ENCODE measurements around the gene HLA-DMA.

HLA-DMA gene

GRCh38 chr6:32952817-32953739 is at the start of gene HLA-DMA:
Gene HLA-DMA, minus strand, starts transcription at chr6:32953097. Its CDS starts 61 bp downstream, at chr6:32953036.
- peak; percentile 64 to 84 (median 80) for DNase-seq

DNA sequence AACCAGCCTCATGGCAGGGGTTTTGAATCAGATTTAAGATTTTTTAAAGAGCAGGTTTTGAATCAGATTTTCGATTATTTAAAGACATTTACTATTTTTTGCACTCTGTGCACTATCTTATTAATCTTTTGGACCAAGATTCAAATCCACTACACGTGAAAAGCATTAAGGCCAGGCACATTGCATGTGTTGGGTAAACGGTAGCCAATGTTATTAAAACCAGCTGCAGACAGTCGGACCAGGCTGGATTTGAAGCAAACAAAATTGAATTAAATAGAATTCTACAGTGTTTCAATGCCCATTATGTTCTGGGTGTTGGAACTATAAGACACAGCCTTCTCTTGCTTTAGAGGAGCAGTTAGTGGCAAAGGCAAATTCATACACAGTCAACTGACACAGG is 48.8 kb upstream of the HLA-DMA start:
- no peak for DNase-seq

DNA sequence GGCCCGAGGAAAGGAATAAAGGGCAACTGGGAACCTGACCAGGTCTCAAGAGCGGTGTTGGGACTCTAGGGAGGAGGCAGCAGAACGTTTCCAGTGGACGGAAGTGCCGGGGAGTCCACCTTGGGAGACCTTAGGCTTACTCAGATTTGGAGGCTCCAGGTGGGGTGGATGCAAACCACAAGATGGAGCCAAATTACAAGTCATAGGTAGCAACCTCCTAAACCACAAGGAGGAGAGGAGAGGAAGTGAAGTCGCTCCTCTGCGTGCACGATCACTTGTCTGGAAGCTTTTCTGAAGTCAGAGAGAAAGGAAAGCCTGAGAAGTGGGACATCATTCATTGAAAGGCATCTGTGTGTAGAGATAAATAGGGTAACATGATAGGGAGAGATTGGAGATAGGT is 47.2 kb upstream of the HLA-DMA start:
- DNase-seq = peak in 4 of 6 experiments; percentile 13 to 35 (median 30)

GRCh38 chr6:32995448-32995847 is 42.6 kb upstream of the HLA-DMA start:
- DNase-seq = no peak

DNA sequence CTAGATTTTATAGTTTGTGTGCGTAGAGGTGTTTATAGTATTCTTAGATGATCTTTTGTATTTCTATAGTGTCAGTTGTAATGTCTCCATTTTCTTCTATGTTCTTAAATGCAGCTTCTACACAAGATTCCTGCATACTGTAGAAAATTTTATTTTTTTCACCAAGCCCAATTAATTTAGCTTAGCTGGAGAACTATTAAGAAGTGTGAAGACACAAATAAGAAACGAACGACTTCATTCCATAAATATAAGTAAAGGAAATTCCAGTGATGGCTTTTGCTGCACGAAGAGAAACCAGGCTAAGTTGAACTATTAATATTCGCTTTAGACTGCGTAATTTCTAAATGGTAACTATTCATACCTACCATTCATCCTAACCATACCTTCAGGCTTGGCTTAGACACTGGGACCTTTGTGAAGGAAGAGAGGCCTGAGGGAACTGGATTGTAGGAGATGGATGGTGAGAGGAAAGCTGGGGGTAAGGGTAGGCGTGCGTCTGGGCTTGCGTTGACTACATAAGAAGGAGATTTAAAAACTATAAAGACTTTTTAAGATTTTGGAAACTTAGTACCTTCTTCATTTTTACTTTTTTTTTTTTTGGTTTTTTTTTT is 40.6 kb upstream of the HLA-DMA start:
- DNase-seq = no peak

- no peak for DNase-seq
Measured at GRCh38 chr6:32991972-32992371, 39.1 kb upstream of the HLA-DMA start.

DNA sequence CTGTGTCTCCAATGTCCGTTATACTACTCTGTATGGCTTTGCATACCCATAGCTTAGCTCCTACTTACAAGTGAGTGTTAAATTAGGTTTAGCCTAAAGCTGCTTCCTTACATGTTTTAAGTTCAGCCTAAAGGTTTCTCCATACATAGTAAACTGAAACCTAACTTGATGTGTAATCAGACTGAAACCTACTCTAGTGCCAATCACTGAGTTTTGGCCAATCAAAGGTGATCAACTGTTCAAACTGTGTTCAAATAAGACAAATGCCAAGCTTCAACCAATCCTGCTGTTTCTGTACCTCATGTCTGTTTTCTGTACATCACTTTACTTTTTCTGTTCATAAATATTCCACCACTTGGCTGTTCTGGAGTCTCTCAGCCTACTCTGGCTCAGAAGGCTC is 36.5 kb upstream of the HLA-DMA start:
- DNase-seq = no peak

- DNase-seq = peak; percentile 70 to 88 (median 82)
Measured at GRCh38 chr6:32984622-32985389, 31.9 kb upstream of the HLA-DMA start.

- DNase-seq = no peak
Measured at GRCh38 chr6:32983964-32984621, 31.2 kb upstream of the HLA-DMA start.

GRCh38 chr6:32983493-32983848 is 30.6 kb upstream of the HLA-DMA start:
- no peak for DNase-seq

DNA sequence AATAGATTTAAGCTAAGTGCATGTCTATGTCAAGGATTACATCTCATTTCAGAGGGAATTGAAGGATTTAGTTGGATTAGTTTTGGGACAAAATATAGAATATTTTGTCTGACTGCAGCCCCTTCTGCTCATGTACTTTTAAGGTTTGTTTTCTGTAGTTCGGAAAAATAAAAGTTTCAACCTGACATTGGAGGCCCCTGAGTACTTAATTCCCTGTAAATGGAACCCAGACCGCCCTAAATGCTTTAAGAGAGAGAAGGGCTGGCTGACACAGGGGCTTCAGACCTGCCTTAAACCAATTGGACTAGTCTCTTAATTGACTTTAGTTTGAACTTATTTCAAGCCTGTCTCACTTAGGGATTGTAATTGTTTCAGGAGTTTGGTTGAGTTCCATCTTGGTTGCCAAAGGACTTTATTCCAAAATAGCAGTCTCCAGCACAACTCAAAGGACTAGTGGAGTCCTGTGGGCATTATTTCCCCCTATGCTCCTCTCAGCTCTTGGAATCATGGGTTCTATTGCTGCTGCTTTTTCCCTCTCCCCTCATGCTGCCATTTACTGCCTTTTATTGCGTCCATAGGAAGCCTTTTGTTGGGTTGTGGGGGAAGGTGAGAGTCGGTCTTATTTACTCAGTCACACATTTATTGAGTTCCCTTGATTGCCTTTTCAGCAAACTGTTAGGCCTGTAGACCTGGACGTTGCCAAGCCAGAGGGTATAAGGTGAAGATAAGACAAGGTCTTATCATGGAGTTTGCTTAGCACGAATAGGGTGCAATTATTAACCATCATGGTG is 30.0 kb upstream of the HLA-DMA start:
- DNase-seq = no peak

DNA sequence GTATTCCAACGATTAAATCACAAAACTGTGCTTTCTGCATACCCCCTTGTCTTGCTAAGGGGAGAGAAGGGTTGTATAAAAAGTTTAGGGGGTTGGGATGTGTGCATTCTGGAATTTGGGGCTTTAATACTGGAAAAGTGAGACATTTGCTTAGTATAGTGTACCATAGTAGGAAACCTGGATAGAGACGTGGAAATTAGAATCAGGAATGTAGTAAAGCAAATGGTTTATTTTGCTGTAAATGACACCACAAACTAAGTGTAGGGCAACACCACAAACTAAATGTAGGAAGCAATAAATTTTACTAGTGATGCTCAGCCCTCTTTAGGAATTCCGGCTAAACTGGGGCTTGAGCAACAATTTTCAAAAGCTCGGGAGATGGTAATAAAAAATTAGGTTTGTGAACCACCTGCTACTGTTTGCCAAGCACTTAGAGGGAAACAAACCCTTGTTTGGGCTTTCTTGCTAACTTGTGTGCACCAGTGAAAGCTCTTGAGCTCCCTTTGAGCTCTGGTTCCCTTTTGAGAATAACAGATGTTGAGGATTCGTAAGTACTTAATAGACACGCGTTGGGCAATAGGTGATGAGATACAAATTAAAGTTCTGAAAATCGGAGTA is 29.3 kb upstream of the HLA-DMA start:
- no peak for DNase-seq

GRCh38 chr6:32980488-32981038 is 27.7 kb upstream of the HLA-DMA start:
- DNase-seq = no peak

GRCh38 chr6:32979720-32980487 is 27.0 kb upstream of the HLA-DMA start:
- no peak for DNase-seq

- no peak for DNase-seq
Measured at GRCh38 chr6:32977953-32978324, 25.0 kb upstream of the HLA-DMA start.

- DNase-seq = no peak
Measured at GRCh38 chr6:32977272-32977952, 24.5 kb upstream of the HLA-DMA start.

GRCh38 chr6:32976334-32977069 is 23.6 kb upstream of the HLA-DMA start:
- DNase-seq = no peak

DNA sequence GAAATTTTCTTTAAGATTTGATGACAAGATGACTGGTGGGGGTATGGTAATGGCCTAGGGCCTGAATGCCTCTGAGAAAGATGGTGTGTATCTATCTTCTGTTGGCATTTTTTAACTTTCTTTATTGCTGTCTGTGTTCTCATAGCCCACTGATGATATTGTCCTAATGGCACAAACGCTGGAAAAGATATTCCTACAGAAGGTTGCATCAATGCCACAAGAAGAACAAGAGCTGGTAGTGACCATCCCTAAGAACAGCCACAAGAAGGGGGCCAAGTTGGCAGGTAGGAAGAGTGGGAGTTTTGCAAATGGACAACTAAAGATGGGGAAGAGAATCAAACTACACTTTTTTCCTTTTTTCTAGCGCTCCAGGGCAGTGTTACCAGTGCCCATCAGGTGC is 23.0 kb upstream of the HLA-DMA start:
- DNase-seq = no peak
